Stimulated activated CD8-positive, alpha-beta memory T cell treated with anti-CD3 and anti-CD28 coated beads, Interleukin-7, amount 100 ng/mL, for 4 hours (primary cell): ENCODE measurements around the gene ITPR1.

Experiments
- DNase-seq, 2 donors: peaks; one replicate each; pipeline ENCODE4 v3.0.0-alpha.2; 2020; ENCODE audit warnings: low read depth in 2 of 2

ITPR1 gene

DNA sequence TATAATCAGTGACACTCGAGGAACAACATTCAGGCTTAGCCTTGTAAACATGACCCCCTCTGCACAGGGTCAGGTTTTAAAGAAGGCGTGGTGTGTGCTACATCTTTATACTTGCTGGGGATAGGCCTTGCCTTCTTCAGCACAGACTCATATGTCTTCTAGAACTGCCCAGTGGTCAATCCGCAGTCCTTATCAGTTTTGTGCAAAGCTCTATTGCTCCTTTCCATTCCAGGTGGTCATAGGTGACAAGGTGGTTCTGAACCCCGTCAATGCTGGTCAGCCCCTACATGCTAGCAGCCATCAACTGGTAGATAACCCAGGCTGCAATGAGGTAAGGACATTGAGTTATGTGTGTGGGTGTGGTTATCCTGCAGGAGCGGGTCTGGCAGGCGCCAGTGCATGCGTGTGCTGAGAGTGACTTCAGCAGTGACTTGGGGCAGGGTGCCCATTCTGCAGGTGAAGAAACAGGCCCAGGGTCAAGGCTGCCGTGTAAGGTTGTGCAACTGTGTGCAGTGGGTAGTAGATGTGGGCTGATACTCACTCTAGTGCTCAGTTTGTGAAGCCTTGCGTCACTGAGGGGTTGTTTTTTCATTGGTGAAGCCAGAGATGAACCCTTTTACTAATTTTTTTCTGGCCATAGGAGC is 150.9 kb downstream of the ITPR1 start:
- DNase-seq: no peak

DNA sequence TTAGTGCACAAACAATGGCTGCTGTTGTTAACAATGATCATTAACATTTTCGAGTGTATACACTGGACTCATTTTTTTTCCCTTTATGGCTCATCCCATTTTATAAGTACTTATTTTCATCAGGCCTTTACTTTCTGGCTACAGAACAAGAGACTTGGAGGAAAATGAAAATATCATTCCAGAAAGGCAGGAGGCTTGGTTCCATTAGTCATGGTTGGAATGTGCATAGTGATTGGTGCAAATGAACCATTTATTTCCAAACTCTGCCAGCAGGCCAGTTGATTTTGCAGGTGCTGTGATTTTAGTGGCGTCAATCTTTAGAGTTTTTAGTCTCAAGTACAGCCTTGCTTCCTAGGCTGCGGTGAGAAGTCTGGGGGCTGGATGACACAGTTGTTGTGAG is 151.8 kb downstream of the ITPR1 start:
- DNase-seq: no peak

DNA sequence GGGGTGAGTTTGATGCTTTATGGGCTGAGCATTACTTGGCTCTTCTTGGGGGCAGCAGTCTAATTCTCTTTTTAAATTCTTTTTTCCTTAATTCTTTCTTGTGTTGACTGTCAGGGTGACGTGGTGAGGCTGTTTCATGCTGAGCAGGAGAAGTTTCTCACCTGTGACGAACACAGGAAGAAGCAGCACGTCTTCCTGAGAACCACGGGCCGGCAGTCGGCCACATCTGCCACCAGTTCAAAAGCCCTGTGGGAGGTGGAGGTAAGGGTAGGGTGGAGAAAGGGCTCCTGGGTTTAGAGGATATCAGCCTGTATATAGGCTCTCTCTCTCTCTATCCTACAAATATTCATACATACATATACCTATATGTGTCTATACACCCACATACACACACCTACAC is 152.3 kb downstream of the ITPR1 start:
- DNase-seq: no peak

DNA sequence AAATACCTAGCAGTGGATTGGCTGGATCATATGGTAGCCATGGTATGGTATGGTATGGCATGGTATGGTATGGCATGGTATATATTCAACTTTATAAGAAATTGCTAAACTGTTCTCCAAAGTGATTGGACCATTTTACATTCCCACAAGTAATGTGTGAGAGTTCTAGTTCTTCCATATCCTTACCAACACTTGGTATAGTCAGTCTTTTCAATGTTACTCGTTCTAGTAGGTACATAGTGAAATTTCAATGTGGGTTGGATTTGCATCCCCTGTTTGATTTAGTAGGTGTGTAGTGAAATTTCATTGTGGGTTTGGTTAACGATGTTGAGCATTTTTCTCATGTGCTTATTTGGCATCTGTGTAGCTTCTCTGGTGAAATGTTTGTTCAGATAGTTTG is 154.3 kb downstream of the ITPR1 start:
- no peak for DNase-seq

DNA sequence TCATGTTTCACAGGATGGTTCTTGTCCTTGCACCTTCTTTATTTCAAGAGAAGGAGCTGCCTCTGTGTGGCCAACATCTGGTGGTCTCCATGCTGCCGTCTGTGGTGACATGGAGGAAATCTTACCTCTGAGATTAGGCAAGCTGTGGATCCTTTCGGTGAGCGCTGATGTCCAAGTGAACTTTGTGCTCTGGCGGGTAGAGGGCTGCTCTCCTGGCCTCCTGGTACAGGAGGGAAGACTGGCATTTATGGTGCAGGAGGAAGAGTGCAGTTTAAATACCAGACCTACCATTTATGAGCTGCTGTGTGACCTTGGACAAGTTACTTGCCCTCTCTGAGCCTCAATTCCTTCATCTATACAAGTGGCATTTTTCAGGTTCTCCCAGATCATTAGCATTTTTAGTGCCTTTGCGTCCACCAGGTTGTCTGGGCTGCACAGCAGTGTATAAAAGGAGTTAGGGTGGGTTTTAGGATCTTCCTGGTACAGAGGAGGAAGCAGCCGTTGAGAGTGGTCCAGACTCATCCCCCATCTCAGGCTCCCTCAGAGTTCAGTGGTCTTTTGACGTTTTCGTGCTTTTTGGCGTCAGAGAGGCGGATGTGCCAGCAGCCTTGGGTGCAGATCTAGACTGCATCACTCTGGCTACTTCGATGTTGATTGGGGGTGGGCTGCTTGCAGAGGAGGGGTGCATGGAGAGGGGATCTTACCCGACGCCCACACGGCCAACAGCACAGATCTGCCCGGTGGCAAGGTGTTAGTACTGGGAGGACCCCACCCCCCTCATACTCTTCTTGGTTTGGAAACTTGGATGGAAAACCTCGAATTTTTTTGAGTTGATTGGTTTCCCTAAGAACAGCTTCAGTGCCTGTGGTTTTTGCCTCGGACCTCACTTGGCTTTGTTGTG is 162.2 kb downstream of the ITPR1 start:
- no peak for DNase-seq

DNA sequence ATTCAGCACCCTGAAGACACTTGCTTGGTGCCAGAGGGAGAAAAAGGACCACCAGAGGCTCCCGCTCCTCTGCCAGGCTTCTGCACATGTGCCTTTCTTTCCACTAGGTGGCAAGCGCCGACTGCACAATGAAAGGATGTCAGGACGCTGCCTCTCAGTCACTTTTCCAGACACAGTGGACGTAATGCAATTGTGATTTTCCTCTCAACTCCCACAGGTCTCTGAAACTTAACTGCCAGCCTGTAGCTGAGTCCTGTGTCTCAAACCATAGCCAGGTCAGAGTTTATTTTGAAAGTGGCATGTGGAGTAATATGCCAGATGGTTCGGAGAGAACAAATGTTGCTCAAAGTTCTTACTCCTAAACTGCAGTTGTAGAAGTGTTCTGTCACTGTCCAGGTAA is 162.9 kb downstream of the ITPR1 start:
- no peak for DNase-seq

DNA sequence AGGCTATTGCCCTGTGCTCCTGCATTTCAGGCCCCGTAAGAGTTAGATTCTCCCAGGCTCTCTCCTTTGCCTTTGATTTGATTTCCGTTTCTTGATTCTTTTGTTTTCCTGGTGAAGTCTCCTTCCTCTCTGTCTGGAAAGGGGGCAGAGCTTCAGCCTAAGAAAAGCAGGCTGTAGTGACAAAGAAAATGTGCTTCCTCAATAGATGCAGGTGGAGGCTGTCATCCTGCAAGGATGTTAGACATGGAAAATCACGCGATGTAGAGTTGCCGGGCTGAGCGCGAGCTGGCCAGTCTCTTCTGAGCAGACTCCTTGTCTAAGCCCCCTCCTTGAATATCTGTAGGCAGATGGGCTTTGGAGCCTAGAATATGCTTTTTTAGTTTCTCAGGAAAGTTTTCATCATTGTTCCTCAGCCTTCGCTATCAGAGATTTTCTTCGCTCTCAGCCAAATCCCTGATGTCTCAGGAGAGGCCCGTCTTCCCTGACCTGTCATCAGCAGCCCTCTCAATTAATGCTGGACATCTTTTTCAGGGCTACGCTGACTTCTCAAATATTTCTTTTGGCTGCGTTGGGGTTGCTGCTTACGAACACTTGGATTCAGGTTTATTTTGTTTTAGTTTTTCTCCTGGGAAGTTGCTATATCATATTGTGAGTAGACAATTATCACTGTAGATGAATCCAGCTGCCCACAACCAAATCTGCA is 163.6 kb downstream of the ITPR1 start:
- DNase-seq: no peak

DNA sequence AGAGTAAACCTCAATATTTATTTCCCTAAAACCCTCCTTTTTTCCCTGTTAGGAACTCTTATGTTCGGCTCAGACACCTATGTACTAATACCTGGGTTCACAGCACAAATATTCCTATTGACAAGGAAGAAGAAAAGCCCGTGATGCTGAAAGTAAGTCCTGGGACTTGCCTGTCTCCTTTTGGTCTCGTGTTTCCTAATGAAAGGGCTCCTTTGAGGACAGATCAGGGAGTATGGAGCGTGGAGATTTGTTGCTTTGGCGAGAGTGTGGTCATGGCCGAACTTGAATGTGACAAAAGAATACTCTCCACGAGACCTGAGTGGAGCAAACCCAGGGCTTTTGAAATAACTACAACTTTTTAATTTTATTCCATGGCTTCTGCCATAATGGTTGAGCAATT is 167.8 kb downstream of the ITPR1 start:
- DNase-seq: no peak

DNA sequence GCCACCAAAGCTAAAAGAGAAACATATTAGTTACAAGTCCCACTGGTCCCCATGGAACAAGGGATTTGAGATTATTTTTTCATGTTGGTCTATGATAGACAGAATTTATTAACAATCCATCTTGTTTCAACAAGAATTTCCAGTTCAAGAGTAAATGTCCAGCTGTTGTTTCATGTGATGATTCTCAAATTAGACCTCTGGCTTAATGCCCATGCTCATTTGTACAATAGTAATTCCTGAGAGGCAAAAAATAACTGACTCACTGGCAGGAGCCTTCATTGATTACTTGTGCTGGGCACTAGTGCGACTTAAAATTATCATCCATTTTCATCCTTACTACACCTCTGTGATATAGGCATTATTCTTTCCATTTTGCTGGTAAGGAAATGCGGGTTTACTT is 171.3 kb downstream of the ITPR1 start:
- DNase-seq: no peak

DNA sequence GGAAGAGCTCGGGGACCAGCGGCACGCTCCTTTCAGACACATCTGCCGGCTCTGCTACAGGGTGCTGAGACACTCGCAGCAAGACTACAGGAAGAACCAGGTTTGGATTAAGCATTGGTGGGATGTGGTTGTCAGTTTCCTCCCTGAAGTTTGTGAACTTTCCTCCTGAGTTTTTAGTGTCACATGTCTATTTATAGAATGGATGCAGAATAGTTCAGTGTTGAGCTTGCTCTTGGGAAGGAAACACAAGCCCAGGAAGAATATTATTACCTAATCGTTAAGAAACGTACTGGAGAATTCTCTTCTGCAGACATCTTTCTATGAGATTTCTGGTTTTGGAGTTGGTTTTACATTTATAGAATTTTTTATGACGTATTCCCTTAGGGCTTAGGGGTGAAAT is 172.0 kb downstream of the ITPR1 start:
- no peak for DNase-seq

DNA sequence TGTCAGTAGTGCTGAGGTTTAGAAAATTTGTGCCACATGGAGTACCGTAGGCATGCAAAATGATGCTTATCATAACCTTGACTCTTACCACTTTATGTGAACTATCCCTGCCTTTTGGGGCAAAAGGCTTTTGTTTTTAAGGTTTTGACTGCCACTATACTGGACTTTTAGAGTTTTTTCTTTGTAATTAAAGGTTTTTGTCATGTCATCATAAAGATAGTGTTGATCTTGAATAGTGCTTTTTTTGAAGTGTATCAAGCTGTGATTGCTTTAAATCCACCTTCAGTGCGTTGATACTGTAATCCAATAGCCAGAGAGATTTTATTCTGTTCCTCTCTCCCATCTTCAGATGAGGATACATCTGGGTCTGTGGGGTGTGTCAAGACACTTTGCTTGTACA is 172.9 kb downstream of the ITPR1 start:
- no peak for DNase-seq

DNA sequence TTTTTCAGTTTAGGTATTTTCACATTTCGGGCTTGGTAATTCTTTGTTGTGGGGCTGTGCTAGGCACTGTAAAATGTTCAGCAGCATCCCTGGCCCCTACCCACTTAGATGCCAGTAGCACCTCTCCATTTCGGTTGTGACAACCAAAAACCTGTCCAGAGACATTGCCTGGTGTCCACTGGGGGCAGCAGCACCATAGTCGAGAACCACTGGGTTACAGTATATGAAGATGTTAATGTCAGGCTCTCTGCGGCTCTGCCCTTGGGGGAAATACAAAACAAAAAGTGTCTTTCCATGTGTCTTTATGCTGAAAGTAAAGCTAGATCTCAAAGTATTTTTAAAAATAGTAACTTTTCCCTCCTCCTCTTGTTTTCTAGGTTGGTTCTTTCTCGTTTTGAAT is 177.2 kb downstream of the ITPR1 start:
- no peak for DNase-seq

DNA sequence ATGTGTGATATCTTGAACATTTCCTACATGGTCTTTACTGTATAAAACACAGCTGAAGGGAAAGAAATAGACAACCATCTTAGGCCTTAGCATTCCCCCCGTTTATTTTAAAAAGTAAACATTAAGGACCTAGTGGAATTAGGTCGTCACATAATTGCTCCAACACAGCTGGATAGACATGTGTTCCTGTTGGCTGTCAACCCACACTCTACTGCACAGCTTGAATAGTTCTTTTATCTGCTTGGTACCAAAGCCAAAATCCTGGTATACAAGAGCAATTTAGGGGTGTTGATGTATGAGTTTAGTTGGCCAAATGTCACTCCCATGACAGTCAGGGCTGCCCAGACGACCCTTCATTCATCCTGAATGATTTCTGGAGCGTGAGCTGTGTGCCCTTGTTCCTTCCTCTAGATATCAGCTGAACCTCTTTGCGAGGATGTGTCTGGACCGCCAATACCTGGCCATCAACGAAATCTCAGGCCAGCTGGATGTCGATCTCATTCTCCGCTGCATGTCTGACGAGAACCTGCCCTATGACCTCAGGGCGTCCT is 179.7 kb downstream of the ITPR1 start:
- DNase-seq: no peak

DNA sequence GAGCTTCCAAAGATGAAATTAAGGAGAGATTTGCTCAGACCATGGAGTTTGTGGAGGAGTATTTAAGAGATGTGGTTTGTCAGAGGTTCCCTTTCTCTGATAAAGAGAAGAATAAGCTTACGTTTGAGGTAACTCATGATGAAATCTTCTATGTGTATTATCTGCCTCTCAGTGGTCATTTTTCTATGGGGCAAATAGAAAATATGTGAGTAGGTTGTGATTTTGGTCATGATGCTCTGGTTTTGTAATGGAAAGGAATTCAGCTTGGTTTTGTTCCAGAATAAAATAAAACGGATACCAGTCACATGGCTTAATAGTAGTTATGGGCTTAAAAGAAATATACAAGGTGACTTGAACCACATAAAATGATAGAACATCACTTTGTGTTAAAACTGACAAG is 181.1 kb downstream of the ITPR1 start:
- no peak for DNase-seq

DNA sequence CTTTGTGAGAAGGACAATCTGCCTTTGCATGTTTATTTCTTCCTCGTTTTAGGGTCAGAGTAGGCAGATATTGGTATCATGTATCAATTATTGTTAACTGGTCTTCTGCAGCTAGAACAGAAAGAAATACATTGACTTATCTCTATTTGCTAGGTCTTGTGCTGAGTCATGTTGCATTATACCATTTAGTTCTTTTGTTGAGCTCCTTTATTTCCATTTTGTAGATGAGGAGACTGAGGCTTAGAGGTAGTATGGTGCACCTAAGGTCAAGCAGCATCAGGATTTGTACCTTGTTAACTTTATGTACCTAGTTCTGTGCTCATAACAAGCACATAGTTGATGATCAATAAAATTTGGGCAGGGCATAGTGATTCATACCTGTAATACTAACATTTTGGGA is 182.6 kb downstream of the ITPR1 start:
- no peak for DNase-seq

DNA sequence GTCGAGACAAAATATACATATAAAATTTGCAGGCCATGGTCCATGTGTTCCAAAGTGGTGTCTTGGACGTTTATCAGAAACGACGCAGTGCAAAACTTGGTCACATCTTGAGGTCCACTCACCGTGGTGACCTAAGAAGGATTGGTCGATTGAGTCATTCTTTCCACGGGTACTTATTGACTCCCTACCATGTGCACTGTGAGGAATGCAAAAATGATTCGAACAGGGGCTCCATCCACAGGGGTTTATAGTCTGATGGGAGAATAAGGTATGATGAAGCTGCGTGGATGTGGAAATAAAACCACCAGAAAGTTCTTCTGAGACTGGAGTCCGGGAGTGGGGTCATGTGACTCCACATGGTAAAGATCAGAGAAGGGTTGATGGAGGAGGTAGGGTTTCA is 185.2 kb downstream of the ITPR1 start:
- DNase-seq: no peak

DNA sequence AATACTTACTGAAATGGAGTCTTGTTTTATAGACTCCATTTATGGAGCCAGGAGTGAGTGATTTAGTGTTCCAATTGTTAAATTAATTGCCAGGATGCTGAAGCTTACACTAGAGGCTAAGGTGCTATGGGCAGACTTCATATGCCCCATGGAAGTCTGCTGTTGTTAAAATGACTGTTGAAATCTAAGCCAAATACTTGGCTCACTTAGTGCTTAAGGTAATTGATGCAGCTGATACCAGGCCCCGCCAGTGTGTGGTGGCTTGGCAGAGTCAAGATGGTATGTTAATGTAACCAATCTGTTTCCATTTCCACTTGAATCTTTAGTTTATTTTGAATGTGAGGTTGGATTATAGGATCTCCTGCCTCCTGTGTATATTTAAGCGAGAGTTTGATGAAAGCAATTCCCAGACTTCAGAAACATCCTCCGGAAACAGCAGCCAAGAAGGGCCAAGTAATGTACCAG is 187.1 kb downstream of the ITPR1 start:
- DNase-seq: no peak

DNA sequence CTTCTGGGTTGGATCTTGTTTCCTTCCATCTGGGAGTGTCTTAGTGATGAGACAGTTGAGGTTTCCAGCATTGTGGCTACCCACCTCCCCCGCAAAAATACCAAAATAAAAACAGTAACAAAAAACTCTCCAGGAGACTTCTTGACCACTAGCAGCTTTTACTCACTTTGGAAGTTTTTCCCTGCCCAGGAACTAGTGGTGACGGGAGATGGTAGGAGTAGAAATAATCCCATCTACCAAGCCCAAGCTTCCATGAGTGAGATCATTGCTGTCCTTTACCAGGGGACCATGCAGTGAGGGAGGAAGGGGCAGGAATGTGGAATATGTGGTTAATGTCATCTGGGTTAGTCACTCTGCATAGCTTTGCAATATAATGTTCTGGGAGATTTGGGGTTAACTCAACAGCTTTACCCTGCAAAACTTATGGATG is 187.7 kb downstream of the ITPR1 start:
- DNase-seq: no peak

DNA sequence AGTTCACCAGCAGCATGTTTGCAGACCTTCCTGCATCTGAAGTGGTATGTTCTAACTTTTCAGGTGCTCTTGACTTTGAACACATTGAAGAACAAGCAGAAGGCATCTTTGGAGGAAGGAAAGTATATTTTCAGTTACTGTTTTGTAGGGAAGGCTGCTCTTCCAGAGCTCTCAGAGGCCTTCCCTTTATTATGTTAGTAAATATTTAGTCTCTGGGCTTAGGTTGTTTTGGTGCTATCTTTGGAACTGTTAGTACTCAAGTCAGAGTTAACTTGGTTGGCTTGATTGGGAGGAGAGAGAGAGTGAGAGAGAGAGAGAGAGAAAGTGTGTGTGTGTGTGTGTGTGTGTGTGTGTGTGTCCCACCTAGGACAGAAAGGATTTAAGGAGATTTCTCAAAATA is 188.2 kb downstream of the ITPR1 start:
- no peak for DNase-seq

DNA sequence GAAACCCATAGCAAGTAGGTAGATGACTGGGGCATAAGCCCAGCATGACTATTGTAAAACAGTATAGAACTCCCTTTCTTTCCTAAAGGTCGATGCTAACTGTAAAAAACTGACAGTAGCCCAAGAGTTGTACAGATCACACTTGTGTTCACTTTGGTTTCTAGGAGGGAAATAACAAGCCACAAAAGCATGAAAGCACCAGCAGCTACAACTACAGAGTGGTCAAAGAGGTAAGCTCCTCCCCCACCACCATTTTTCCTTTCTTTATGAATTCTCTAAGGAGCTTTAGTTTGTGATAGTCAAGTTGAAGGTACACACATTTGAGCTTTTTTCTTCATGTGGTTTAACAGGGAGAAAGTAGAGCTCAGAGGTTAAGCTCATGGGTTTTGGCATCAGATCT is 191.0 kb downstream of the ITPR1 start:
- no peak for DNase-seq

DNA sequence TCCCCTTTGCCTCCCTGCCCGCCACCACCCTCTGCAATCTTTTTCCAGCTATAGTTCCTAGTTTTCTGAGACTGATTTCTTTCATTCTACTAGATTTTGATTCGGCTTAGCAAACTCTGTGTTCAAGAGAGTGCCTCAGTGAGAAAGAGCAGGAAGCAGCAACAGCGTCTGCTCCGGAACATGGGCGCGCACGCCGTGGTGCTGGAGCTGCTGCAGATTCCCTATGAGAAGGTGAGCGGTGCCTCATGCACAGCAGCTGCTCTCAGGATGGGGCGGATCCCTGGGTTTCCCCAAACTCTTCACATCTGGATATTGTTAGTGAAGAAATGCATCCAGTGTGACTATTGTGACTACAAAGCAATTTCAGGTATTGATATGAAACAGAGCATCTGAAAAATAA is 191.8 kb downstream of the ITPR1 start:
- no peak for DNase-seq

DNA sequence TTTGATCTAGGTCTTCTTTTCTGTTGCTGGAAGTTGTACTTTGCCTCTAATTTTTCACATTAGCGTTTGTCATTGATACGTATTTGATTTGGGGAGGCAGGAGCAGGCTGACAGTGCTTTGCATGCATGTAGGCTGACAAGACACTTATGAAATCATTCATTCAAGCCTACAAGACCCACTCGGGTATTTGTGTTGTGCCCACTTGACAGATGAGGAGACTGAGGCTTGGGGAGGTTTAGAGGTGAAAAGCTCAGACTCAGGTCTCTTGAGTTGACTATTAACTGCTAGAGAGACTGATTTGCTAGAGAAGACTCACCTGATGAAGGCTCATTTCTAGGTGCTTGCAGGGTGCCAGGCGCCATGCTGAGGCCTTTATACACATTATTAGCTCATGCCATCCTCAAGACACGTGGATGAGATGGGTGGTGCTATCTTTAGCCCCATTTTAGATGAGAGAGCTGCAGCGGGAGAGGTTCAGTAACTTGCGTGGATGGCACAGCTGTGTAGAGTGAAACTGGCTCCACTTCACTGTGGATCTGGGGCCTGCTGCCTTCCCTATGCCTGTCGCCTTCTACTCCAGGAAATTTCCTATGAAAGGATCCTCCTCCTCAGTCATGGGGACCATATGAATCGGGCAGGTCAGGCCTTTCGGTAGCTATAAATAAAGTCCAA is 192.7 kb downstream of the ITPR1 start:
- DNase-seq: no peak
